Measurements from ENCODE around the gene KLHL41.

DNA sequence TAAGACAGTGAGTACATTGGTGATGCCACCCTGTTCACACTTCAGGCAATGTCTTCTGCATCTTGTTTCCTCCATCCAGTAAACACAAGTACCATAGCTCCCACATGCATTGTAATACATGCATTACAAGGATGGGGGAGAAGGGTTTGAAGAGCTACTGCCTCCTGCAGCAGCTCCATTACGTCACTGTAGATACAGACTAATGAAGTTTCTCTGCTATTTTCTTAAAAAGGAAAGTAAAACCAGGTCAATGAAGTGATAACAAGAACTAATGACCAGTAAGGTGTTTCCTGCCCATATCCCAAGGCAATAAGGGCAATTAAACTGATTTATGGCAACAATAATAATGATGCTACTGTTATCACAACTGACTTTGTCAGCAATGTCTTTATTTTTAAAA, 48.4 kb upstream of the KLHL41 start:
- TF ChIP-seq, protein P1, sequence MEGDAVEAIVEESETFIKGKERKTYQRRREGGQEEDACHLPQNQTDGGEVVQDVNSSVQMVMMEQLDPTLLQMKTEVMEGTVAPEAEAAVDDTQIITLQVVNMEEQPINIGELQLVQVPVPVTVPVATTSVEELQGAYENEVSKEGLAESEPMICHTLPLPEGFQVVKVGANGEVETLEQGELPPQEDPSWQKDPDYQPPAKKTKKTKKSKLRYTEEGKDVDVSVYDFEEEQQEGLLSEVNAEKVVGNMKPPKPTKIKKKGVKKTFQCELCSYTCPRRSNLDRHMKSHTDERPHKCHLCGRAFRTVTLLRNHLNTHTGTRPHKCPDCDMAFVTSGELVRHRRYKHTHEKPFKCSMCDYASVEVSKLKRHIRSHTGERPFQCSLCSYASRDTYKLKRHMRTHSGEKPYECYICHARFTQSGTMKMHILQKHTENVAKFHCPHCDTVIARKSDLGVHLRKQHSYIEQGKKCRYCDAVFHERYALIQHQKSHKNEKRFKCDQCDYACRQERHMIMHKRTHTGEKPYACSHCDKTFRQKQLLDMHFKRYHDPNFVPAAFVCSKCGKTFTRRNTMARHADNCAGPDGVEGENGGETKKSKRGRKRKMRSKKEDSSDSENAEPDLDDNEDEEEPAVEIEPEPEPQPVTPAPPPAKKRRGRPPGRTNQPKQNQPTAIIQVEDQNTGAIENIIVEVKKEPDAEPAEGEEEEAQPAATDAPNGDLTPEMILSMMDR (IDR thresholded peaks at IDR 0.05) = no peak
- no peak for TF ChIP-seq POLR2A (IDR thresholded peaks at IDR 0.05)

Data from adrenal gland (tissue), 5 donors.